Measurements from ENCODE around the gene FAM193A.
A peak's percentile ranks its signal among the peaks of the same experiment; 100 is the strongest.
"Not testable (repeated sequence)": the region's sequence is repeated elsewhere in the genome, so short reads cannot be mapped to it uniquely, and the experiment has no call there.

The FAM193A gene

DNA sequence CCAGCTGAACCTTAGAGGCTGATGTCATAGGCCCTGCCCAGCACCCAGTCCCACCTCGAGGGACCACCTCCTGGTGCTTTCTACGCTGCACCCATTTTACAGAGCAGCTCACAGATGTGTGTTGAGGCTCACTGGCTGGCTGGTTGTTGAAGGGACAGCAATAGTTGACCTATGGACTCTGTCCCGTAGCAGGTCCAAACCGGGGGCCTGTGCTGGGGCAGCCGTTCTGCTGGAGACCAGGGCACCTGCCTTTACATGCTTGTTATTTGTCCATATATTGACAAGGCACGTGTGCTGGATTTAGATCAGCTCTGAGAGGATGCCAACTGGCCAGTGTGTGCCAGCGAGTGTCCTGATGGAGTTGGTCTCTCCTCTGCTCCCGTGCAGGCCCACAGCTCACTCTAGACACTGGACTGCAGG lies 161.6 kb downstream of the FAM193A start:
- no peak for DNase-seq

GRCh38 chr4:2698504-2698903 lies 162.1 kb downstream of the FAM193A start:
- no peak for DNase-seq

DNA sequence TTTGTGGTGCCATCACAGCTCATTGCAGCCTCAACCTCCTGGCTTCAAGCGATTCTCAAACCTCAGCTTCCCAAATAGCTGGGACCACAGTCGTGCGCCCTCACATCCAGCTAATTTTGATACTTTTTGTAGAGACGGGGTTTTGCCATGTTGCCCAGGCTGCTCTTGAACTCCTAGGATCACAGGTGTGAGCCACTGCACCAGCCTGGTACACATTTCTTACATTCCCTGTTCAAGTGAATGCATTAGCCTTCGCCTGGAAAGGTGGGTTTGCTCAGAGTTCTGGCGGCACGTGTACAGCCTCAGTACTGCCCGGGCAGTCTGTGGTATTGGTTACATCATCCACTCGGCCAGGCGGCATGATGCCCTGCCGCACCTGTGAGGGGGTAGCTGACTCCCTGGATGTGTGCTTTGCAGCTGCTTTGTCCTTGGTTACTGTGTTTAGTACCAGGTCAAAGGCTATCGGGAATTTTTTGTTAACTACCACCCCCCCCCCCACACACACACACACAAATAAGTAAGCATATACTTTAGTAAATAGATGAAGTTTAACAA lies 162.6 kb downstream of the FAM193A start:
- no peak for DNase-seq

- DNase-seq = no peak
Measured at GRCh38 chr4:2699534-2699933, 163.1 kb downstream of the FAM193A start.

GRCh38 chr4:2700031-2700430 lies 163.6 kb downstream of the FAM193A start:
- DNase-seq = no peak

- DNase-seq = no peak
Measured at GRCh38 chr4:2702361-2702760, 165.9 kb downstream of the FAM193A start.

GRCh38 chr4:2702770-2703169 lies 166.3 kb downstream of the FAM193A start:
- DNase-seq = no peak

GRCh38 chr4:2712261-2712842 lies 175.9 kb downstream of the FAM193A start:
- DNase-seq = no peak

- DNase-seq = no peak
Measured at GRCh38 chr4:2713337-2713736, 176.9 kb downstream of the FAM193A start.

GRCh38 chr4:2714061-2714770 lies 177.8 kb downstream of the FAM193A start:
- DNase-seq = peak; percentile 39

- no peak for DNase-seq
Measured at GRCh38 chr4:2714918-2715317, 178.5 kb downstream of the FAM193A start.

- DNase-seq = no peak
Measured at GRCh38 chr4:2715426-2715825, 179.0 kb downstream of the FAM193A start.

- no peak for DNase-seq
Measured at GRCh38 chr4:2716236-2716635, 179.8 kb downstream of the FAM193A start.

DNA sequence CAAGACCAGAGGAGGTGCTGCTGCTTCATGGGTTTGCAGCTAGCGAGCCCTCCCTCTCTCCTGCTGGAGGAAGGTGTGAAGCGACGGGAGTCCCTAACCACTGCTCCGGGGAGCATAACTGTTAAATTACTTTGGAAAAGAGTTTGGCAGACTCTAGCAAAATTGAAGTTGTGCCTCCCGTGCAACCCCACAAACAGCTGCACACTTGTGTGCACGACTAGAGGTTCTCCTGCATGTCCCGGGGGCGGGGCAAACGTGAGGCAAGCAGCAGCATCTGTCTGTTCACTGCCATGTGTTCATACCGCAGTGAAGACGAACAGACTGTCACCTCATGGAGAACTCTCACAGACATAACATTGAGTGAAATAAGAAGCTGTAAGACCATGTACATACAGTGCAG lies 185.1 kb downstream of the FAM193A start:
- DNase-seq = no peak

- DNase-seq = no peak
Measured at GRCh38 chr4:2722033-2722432, 185.6 kb downstream of the FAM193A start.

DNA sequence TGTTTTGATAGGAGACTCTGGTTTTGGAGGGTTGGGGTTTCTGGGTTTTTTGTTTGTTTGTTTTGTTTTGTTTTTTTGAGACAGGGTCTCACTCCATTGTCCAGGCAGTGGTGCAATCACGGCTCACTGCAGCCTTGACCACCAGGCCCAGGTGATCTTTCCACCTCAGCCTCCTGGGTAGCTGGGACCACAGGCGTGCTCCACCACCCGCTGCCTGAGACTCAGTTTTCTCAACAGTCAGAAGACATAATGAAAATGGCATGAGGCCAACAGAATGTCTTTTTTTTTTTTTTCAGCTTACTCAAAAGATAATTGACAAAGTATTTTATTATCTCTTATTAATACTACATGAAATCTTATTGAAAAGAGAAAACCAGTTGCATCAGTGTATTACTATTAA lies 187.3 kb downstream of the FAM193A start:
- DNase-seq = no peak

- DNase-seq = no peak
Measured at GRCh38 chr4:2725380-2725779, 188.9 kb downstream of the FAM193A start.

GRCh38 chr4:2726881-2727280 lies 190.4 kb downstream of the FAM193A start:
- DNase-seq = not testable (repeated sequence)

- DNase-seq = no peak
Measured at GRCh38 chr4:2728221-2728620, 191.8 kb downstream of the FAM193A start.

DNA sequence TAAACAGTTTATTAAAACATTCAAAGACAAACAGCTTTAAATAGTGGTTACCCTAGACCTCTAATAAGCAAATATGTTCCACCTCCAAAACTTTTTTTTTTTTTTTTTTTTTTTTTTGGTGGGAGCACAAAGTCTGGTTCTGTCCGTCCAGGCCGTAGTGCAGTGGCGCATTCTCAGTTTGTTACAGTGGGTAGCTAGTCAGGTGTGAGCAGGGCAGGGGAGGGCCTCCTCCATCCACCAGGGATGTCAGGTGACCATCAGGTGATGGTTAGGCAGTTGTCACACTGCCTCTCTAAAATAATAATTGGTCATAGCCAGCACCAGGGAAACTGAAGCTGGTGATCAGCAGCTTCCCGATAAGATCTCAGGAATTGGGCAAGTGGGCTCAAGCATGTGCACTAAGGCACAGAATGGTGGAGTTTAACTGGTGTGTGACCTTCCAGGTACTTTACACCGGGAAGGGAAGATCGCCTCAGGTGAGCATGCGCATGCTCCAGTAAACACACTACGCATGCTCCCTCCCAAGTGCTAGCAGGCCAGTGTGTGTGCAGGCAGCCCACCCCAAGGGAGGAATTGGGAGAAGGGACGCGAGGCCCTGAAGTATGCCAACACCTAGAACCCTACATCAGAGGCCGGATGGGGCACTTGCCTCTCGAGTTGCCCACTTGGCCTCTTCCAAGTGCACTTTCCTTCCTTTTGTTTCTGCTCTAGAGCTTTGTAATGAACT lies 192.5 kb downstream of the FAM193A start:
- no peak for DNase-seq

DNA sequence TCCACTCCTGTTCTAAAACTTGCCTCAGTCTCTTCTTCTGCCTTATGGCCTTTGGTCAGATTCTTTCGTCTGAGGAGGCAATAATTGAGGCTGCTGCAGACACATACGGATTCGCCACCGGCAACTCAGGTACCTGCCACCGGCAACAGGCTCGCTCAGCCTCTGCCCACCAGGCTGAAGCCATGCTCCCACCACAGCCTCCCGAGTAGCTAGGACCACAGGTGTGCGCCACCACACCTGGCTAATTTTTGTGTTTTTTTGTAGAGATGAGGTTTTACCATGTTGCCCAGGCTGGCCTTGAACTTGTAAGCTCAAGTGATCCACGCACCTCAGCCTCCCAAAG lies 193.1 kb downstream of the FAM193A start:
- no peak for DNase-seq

GRCh38 chr4:2731907-2732317 lies 195.5 kb downstream of the FAM193A start:
- DNase-seq = no peak

GRCh38 chr4:2732526-2732925 lies 196.1 kb downstream of the FAM193A start:
- no peak for DNase-seq

Data from CD4-positive, alpha-beta T cell treated with Interleukin-21 for 1 hour (primary cell).